ENCODE measurements around the gene ZNHIT6.

DNA sequence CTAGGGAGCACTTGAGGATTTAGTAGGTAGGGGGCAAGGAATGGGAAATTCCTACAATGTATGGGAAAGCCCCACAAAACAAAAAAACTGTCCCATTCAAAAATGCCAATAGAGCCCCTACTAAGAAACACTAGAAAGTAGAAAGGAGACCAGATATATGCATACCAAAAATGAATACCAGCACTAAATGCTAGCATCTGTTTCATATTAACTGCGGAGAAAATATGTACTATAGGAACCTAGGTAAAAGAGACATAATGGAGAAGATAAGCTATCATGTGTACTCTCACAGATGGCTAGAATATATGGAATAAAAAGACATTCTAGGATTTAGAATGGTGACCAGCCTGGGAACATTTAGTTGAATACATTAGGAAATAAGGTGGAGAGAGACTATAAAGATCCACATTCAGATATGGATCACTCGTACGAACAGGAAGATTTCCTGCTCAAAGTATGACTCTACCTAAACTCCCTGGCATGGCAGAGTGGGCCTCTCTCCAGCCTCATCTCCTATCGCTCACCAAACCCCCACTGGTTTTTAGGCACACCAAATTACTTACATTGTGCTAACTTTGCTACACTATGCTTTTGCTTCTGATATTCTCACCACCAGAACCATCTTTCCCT is 18.3 kb downstream of the ZNHIT6 start:
- no peak for TF ChIP-seq POLR2A (IDR thresholded peaks at IDR 0.05)
- TF ChIP-seq, protein P1, sequence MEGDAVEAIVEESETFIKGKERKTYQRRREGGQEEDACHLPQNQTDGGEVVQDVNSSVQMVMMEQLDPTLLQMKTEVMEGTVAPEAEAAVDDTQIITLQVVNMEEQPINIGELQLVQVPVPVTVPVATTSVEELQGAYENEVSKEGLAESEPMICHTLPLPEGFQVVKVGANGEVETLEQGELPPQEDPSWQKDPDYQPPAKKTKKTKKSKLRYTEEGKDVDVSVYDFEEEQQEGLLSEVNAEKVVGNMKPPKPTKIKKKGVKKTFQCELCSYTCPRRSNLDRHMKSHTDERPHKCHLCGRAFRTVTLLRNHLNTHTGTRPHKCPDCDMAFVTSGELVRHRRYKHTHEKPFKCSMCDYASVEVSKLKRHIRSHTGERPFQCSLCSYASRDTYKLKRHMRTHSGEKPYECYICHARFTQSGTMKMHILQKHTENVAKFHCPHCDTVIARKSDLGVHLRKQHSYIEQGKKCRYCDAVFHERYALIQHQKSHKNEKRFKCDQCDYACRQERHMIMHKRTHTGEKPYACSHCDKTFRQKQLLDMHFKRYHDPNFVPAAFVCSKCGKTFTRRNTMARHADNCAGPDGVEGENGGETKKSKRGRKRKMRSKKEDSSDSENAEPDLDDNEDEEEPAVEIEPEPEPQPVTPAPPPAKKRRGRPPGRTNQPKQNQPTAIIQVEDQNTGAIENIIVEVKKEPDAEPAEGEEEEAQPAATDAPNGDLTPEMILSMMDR (IDR thresholded peaks at IDR 0.05), result no peak
- TF ChIP-seq POLR2AphosphoS5 (IDR thresholded peaks at IDR 0.05; ENCODE audit: insufficient read depth in 1 of 2, low read depth in 1 of 2), result no peak

Data from vagina (tissue), 2 donors.